GM18907 (cell line): ENCODE results near the gene SPAG9.

ENCODE experiments used
- ATAC-seq: cut with Tn5 transposase; IDR thresholded peaks from one replicate; pipeline ENCODE4 v1.9.1; 2021; ENCODE audit warnings: mild to moderate bottlenecking, moderate library complexity; ENCODE audit not compliant: unreplicated experiment

The SPAG9 gene

GRCh38 chr17:50923611-50924010 is 197.1 kb downstream of the SPAG9 start:
- no peak for ATAC-seq

- ATAC-seq, result no peak
These were observed 197.8 kb downstream of the SPAG9 start for GRCh38 chr17:50922721-50923405.

GRCh38 chr17:50922107-50922506 is 198.6 kb downstream of the SPAG9 start:
- no peak for ATAC-seq

GRCh38 chr17:50920891-50921586 is 199.6 kb downstream of the SPAG9 start:
- no peak for ATAC-seq

- no peak for ATAC-seq
These were observed 200.6 kb downstream of the SPAG9 start for GRCh38 chr17:50920041-50920410.

GRCh38 chr17:50919321-50920040 is 201.2 kb downstream of the SPAG9 start:
- peak; percentile 78 for ATAC-seq

GRCh38 chr17:50918933-50919296 is 201.8 kb downstream of the SPAG9 start:
- no peak for ATAC-seq

- no peak for ATAC-seq
These were observed 202.4 kb downstream of the SPAG9 start for GRCh38 chr17:50918071-50918932.

- no peak for ATAC-seq
These were observed 203.3 kb downstream of the SPAG9 start for GRCh38 chr17:50917418-50917743.

GRCh38 chr17:50916708-50917417 is 203.8 kb downstream of the SPAG9 start:
- ATAC-seq, result no peak

GRCh38 chr17:50916026-50916707 is 204.5 kb downstream of the SPAG9 start:
- no peak for ATAC-seq

GRCh38 chr17:50914505-50915063 is 206.1 kb downstream of the SPAG9 start:
- no peak for ATAC-seq

GRCh38 chr17:50913120-50913519 is 207.5 kb downstream of the SPAG9 start:
- no peak for ATAC-seq
